HCT116 (cell line): ENCODE measurements around the gene TXNDC12. TPM values are rescaled to one million over a fixed set of nuclear protein-coding genes. Genes with fewer than 3 reads are reported as not detected.
"Not testable (repeated sequence)": the region's sequence is repeated elsewhere in the genome, so short reads cannot be mapped to it uniquely, and the experiment has no call there.

ENCODE experiments used
- ATAC-seq: fragments of 200-7000 bp; cut with Tn5 transposase; 2 replicates; pipeline ENCODE4 v1.9.1; 2020; ENCODE audit warnings: mild to moderate bottlenecking, moderate library complexity
- BruUV-seq: library from RNA; stranded (reverse); fragments of 400-500 nt; replicated peaks from 2 replicates; lab custom pipeline; 2021; lab: Mats Ljungman, UMichigan
- CTCF ChIA-PET: fragments of 300-600 bp; sonication (Branson Sonifier 250); formaldehyde crosslinking; loops from one replicate; lab custom pipeline; 2021; ENCODE audit warnings: antibody characterized with exemption; lab: Charles Lee
- POLR2A ChIA-PET: fragments of 300-600, 350-600 bp; sonication (Branson Sonifier 250); formaldehyde crosslinking; loops from one replicate; lab custom pipeline; 2021; ENCODE audit warnings: antibody characterized with exemption; lab: Charles Lee
- RAD21 ChIA-PET, 2 experiments: fragments of 300-600 bp; sonication (Branson Sonifier 250); formaldehyde crosslinking; loops; one replicate each; lab custom pipeline; 2023; ENCODE audit warnings: low total read pairs in 2 of 2; ENCODE audit not compliant: uncharacterized antibody in 2 of 2, unreplicated experiment in 2 of 2, low non-redundant PET in 1 of 2; lab: Charles Lee
- DNase-seq: peaks from one replicate; pipeline ENCODE4 v3.0.0-alpha.2; 2010; ENCODE audit warnings: low read depth, low spot score
- H2AFZ ChIP-seq: fragments of 200-600 bp; shearing (Covaris generic), sonication (generic); 2 replicates; pipeline ENCODE4 v1.6.1; 2017; ENCODE audit warnings: low read depth, mixed run types, mixed read lengths, antibody characterized with exemption, low read length; ENCODE audit not compliant: poor library complexity, severe bottlenecking
- H3K27ac ChIP-seq: 2 replicates; pipeline ENCODE4 v1.5.1; 2012; ENCODE audit warnings: low read depth, low read length
- H3K27me3 ChIP-seq: fragments of 200-600 bp; sonication (generic); 2 replicates; pipeline ENCODE4 v1.6.1; 2016; ENCODE audit warnings: mixed run types, low read length, mixed read lengths; ENCODE audit not compliant: insufficient read depth
- H3K36me3 ChIP-seq, 2 experiments: fragments of 200-500 bp in 1 of 2; fragments of 200-600 bp in 1 of 2; sonication (Bioruptor generic) in 1 of 2; sonication (generic) in 1 of 2; 2 replicates each; pipeline versions ENCODE4 v1.5.1 to v1.6.1; 2014 to 2016; ENCODE audit warnings: low read length in 2 of 2, inconsistent platforms in 1 of 2, mixed read lengths in 1 of 2, mixed run types in 1 of 2; ENCODE audit not compliant: insufficient read depth in 2 of 2, control insufficient read depth in 1 of 2
- H3K4me1 ChIP-seq, 2 experiments: fragments of 200-600 bp in 1 of 2; sonication (generic) in 1 of 2; 2 replicates each; pipeline versions ENCODE4 v1.5.1 to v1.6.1; 2012 to 2017; ENCODE audit warnings: low read length in 2 of 2, inconsistent platforms in 1 of 2, mild to moderate bottlenecking in 1 of 2, mixed read lengths in 1 of 2, mixed run types in 1 of 2, moderate library complexity in 1 of 2; ENCODE audit not compliant: insufficient read depth in 2 of 2, control insufficient read depth in 1 of 2
- H3K4me2 ChIP-seq: fragments of 200-600 bp; sonication (generic); 2 replicates; pipeline ENCODE4 v1.6.1; 2017; ENCODE audit warnings: mixed run types, low read length, mixed read lengths
- H3K4me3 ChIP-seq, 2 experiments: fragments of 200-600 bp in 1 of 2; sonication (generic) in 1 of 2; replicated peaks in 1 of 2; 2 replicates each; pipeline ENCODE4 v1.5.1; 2011 to 2016; ENCODE audit warnings: low read length in 2 of 2, control low read depth in 1 of 2, low read depth in 1 of 2, mild to moderate bottlenecking in 1 of 2, mixed read lengths in 1 of 2, mixed run types in 1 of 2
- H3K79me2 ChIP-seq: fragments of 200-600 bp; sonication (generic); 2 replicates; pipeline ENCODE4 v1.6.1; 2017; ENCODE audit warnings: mild to moderate bottlenecking, mixed run types, low read length, moderate library complexity, mixed read lengths; ENCODE audit not compliant: insufficient read depth
- H3K9ac ChIP-seq: fragments of 200-600 bp; sonication (generic); 2 replicates; pipeline ENCODE4 v1.6.1; 2016; ENCODE audit warnings: low read length, mixed read lengths
- H3K9me2 ChIP-seq: fragments of 200-600 bp; sonication (generic), shearing (Covaris generic); 2 replicates; pipeline ENCODE4 v1.6.1; 2017; ENCODE audit warnings: mixed run types, mild to moderate bottlenecking, moderate library complexity; ENCODE audit not compliant: insufficient read depth
- H3K9me3 ChIP-seq, 2 experiments: fragments of 200-500 bp in 1 of 2; fragments of 200-600 bp in 1 of 2; sonication (Bioruptor generic) in 1 of 2; sonication (generic) in 1 of 2; 2 replicates each; pipeline ENCODE4 v1.6.1; 2014 to 2017; ENCODE audit warnings: low read length in 2 of 2, mixed read lengths in 2 of 2, inconsistent platforms in 1 of 2, low read depth in 1 of 2, mild to moderate bottlenecking in 1 of 2, mixed run types in 1 of 2, moderate library complexity in 1 of 2; ENCODE audit not compliant: control insufficient read depth in 1 of 2, insufficient read depth in 1 of 2
- H4K20me1 ChIP-seq: fragments of 200-600 bp; sonication (generic), shearing (Covaris generic); 2 replicates; pipeline ENCODE4 v1.6.1; 2017; ENCODE audit warnings: mixed run types, mild to moderate bottlenecking, moderate library complexity; ENCODE audit not compliant: insufficient read depth
- CBX3 ChIP-seq: IDR thresholded peaks from 2 replicates; pipeline ENCODE4 v1.6.1; 2012; ENCODE audit warnings: low read depth
- MAX ChIP-seq: IDR thresholded peaks from 2 replicates; pipeline ENCODE4 v1.6.1; 2012
- POLR2A ChIP-seq: IDR thresholded peaks from 2 replicates; pipeline ENCODE4 v1.7.0; 2011; ENCODE audit warnings: borderline replicate concordance; ENCODE audit not compliant: insufficient read depth, insufficient read length; ENCODE audit errors: extremely low read depth
- intact Hi-C: fragments of 100-400 bp; cut with micrococcal nuclease; formaldehyde crosslinking; loops from 2 replicates; pipeline ENCODE4 v1.10.0; 2022
- total RNA-seq: library from RNA; stranded (reverse); gene quantifications from one replicate; pipeline ENCODE4 v1.2.1, GENCODE V29; 2021; ENCODE audit not compliant: unreplicated experiment

Gene TXNDC12
- total RNA-seq, 1 experiment from 2014 or later = 82.8 TPM

GRCh38 chr1:52045666-52046195 lies 9.3 kb downstream of the TXNDC12 start:
- peaks cover 0 to 12% of the 10 kb centered on the region in 2 experiments; a peak in 1 of 4 replicates for H3K36me3 ChIP-seq
- H3K27ac ChIP-seq, DNase-seq, H4K20me1 ChIP-seq, BruUV-seq, RAD21 ChIA-PET, H3K9ac ChIP-seq, H2AFZ ChIP-seq, H3K4me2 ChIP-seq, H3K4me1 ChIP-seq, CTCF ChIA-PET, ATAC-seq, H3K4me3 ChIP-seq, H3K9me2 ChIP-seq, H3K9me3 ChIP-seq, POLR2A ChIA-PET, H3K27me3 ChIP-seq, intact Hi-C loops: not testable (repeated sequence)
- peaks cover 73% of the 10 kb centered on the region for H3K79me2 ChIP-seq

- Histone ChIP-seq H3K79me2 (peaks cover 68% of the 10 kb centered on the region), H3K9me3 (no peaks in the 10 kb centered on the region), H3K36me3 (peaks cover 0 to 12% of the 10 kb centered on the region in 2 experiments; a peak in 1 of 4 replicates), H4K20me1 (no peaks in the 10 kb centered on the region), H3K27ac (no peak overlapping the region), H3K9ac (no peak overlapping the region), H3K27me3 (no peaks in the 10 kb centered on the region), H3K4me2 (no peak overlapping the region), H3K4me3 (no peak overlapping the region), H3K9me2 (no peaks in the 10 kb centered on the region), H3K4me1 (no peaks in the 10 kb centered on the region), H2AFZ (no peak overlapping the region)
- RAD21 ChIA-PET = no interaction called here
- TF ChIP-seq MAX = no peak
- TF ChIP-seq CBX3 = no peak
- TF ChIP-seq POLR2A = no peak
- no peak for ATAC-seq
- no TSS peak for BruUV-seq
- POLR2A ChIA-PET = no interaction called here
- no peak for DNase-seq
- CTCF ChIA-PET = no interaction called here
- intact Hi-C loops = no loop called here
Measured at GRCh38 chr1:52045236-52045635, 9.8 kb downstream of the TXNDC12 start.
